ENCODE data around the gene KCNQ1. TPM values are rescaled to one million over a fixed set of nuclear protein-coding genes. Genes with fewer than 3 reads are reported as not detected.

KCNQ1 gene
- total and polyA plus RNA-seq, 2 donors (not counting 3 experiments of a cell fraction or from before 2014, with no cell fraction given): 0.07 to 0.09 TPM

- Histone ChIP-seq H3K9me3 (replicated peaks; ENCODE audit: control insufficient read depth, insufficient read depth, low read length) (no peaks in the 10 kb centered on the region), H3K4me3 (replicated peaks in 1 of 3; ENCODE audit: insufficient read depth in 1 of 3, low read depth in 1 of 3, low read length in 3 of 3) (no peak overlapping the region), H3K36me3 (ENCODE audit: control insufficient read depth in 2 of 2, extremely low read depth in 1 of 2, insufficient read depth in 2 of 2, low read length in 2 of 2) (no peaks in the 10 kb centered on the region), H3K9ac (replicated peaks; ENCODE audit: extremely low read depth, insufficient read depth, low read length) (no peak overlapping the region), H3K4me1 (ENCODE audit: control insufficient read depth, extremely low read depth, insufficient read depth, low read length) (no peaks in the 10 kb centered on the region), H4K20me1 (replicated peaks; ENCODE audit: control insufficient read depth, extremely low read depth, insufficient read depth, low read length) (no peaks in the 10 kb centered on the region), H3K4me2 (ENCODE audit: insufficient read depth, low read length) (no peak overlapping the region), H3K9me1 (replicated peaks; ENCODE audit: control insufficient read depth, extremely low read depth, insufficient read depth, low read length) (no peaks in the 10 kb centered on the region), H3K79me2 (ENCODE audit: control insufficient read depth, insufficient read depth, low read length) (no peaks in the 10 kb centered on the region), H3K27ac (ENCODE audit: insufficient read depth, low read depth, low read length) (no peak overlapping the region), H2AFZ (ENCODE audit: low read depth, low read length) (no peak overlapping the region), H3K27me3 (ENCODE audit: control insufficient read depth in 2 of 2, insufficient read depth in 2 of 2, low read length in 2 of 2) (peaks cover 0 to 7% of the 10 kb centered on the region in 2 experiments)
- CTCF ChIA-PET: no interaction called here
- no TSS peak for BruUV-seq (replicated peaks)
- POLR2A ChIA-PET: no interaction called here
- dilution Hi-C loops (cut with MboI; ENCODE audit: extremely low pct_ligation_motif_present, low sequenced_read_pairs) (no loop called here), intact Hi-C loops (cut with micrococcal nuclease) (no loop called here)
- no peak for DNase-seq (ENCODE audit: low read depth, low spot score)
- no peak for FAIRE-seq
- TF ChIP-seq MYC (IDR thresholded peaks at IDR 0.05; ENCODE audit: low read depth, low read length) (no peak), JUN (IDR thresholded peaks at IDR 0.05; ENCODE audit: borderline replicate concordance, insufficient read depth, insufficient read length, low read depth) (no peak), MAX (IDR thresholded peaks at IDR 0.05; ENCODE audit: insufficient read depth, insufficient read length) (no peak), POLR2A (IDR thresholded peaks at IDR 0.05; ENCODE audit: low read depth, low read length) (no peak), GATA2 (IDR thresholded peaks at IDR 0.05; ENCODE audit: insufficient read depth, insufficient read length, low read depth, low read length) (no peak)
Observed at GRCh38 chr11:2787816-2788167, 343.0 kb downstream of the KCNQ1 start.

GRCh38 chr11:2788168-2789071, 343.6 kb downstream of the KCNQ1 start:
- DNase-seq (ENCODE audit: low read depth, low spot score): no peak
- no peaks in the 10 kb centered on the region for H3K9me3 ChIP-seq (replicated peaks; ENCODE audit: control insufficient read depth, insufficient read depth, low read length)
- FAIRE-seq: no peak
- H3K4me1 ChIP-seq (ENCODE audit: control insufficient read depth, extremely low read depth, insufficient read depth, low read length): no peaks in the 10 kb centered on the region
- H3K27ac ChIP-seq (ENCODE audit: insufficient read depth, low read depth, low read length): no peak overlapping the region
- peaks cover 0 to 7% of the 10 kb centered on the region in 2 experiments for H3K27me3 ChIP-seq (ENCODE audit: control insufficient read depth in 2 of 2, insufficient read depth in 2 of 2, low read length in 2 of 2)
- intact Hi-C loops (cut with micrococcal nuclease) (no loop called here), dilution Hi-C loops (cut with MboI; ENCODE audit: extremely low pct_ligation_motif_present, low sequenced_read_pairs) (no loop called here)
- ChIA-PET POLR2A (no interaction called here), CTCF (no interaction called here)
- H3K9ac ChIP-seq (replicated peaks; ENCODE audit: extremely low read depth, insufficient read depth, low read length): no peak overlapping the region
- H4K20me1 ChIP-seq (replicated peaks; ENCODE audit: control insufficient read depth, extremely low read depth, insufficient read depth, low read length): no peaks in the 10 kb centered on the region
- H3K4me2 ChIP-seq (ENCODE audit: insufficient read depth, low read length): no peak overlapping the region
- H3K79me2 ChIP-seq (ENCODE audit: control insufficient read depth, insufficient read depth, low read length): no peaks in the 10 kb centered on the region
- H3K4me3 ChIP-seq (replicated peaks in 1 of 3; ENCODE audit: insufficient read depth in 1 of 3, low read depth in 1 of 3, low read length in 3 of 3): no peak overlapping the region
- H3K9me1 ChIP-seq (replicated peaks; ENCODE audit: control insufficient read depth, extremely low read depth, insufficient read depth, low read length): no peaks in the 10 kb centered on the region
- H3K36me3 ChIP-seq (ENCODE audit: control insufficient read depth in 2 of 2, extremely low read depth in 1 of 2, insufficient read depth in 2 of 2, low read length in 2 of 2): no peaks in the 10 kb centered on the region
- no peak overlapping the region for H2AFZ ChIP-seq (ENCODE audit: low read depth, low read length)
- no TSS peak for BruUV-seq (replicated peaks)
- no peak for TF ChIP-seq JUN (IDR thresholded peaks at IDR 0.05; ENCODE audit: borderline replicate concordance, insufficient read depth, insufficient read length, low read depth)
- TF ChIP-seq CTCF (IDR thresholded peaks at IDR 0.05; ENCODE audit: extremely low read depth in 1 of 2, insufficient read depth in 1 of 2, low read depth in 1 of 2, low read length in 2 of 2): no peak
- no peak for TF ChIP-seq MAX (IDR thresholded peaks at IDR 0.05; ENCODE audit: insufficient read depth, insufficient read length)
- TF ChIP-seq POLR2AphosphoS5 (IDR thresholded peaks at IDR 0.05; ENCODE audit: insufficient read depth, low read depth, low read length): no peak
- TF ChIP-seq FOS (IDR thresholded peaks at IDR 0.05; ENCODE audit: borderline replicate concordance, insufficient read depth, low read length): no peak
- TF ChIP-seq MYC (IDR thresholded peaks at IDR 0.05; ENCODE audit: low read depth, low read length): no peak
- no peak for TF ChIP-seq POLR2A (IDR thresholded peaks at IDR 0.05; ENCODE audit: low read depth, low read length)
- no peak for TF ChIP-seq EZH2 (IDR thresholded peaks at IDR 0.05; ENCODE audit: borderline replicate concordance, low read depth, low read length, severe bottlenecking)
- TF ChIP-seq GATA2 (IDR thresholded peaks at IDR 0.05; ENCODE audit: insufficient read depth, insufficient read length, low read depth, low read length): no peak
